Sigmoid colon (tissue), 7 donors: ENCODE measurements around the gene GRID1. TPM values are rescaled to one million over a fixed set of nuclear protein-coding genes. Genes with fewer than 3 reads are reported as not detected.

Experiments
- DNase-seq: peaks from one replicate; pipeline ENCODE4 v3.0.0-alpha.2; 2019
- H3K27ac ChIP-seq, 4 donors: fragments of 200-600 bp; sonication (generic); one replicate each; pipeline ENCODE4 v1.5.1; 2016 to 2019; ENCODE audit warnings: mild to moderate bottlenecking in 1 of 4
- H3K27me3 ChIP-seq, 3 donors: fragments of 200-600 bp; sonication (generic); one replicate each; pipeline ENCODE4 v1.5.1; 2019; ENCODE audit warnings: mild to moderate bottlenecking in 1 of 3
- H3K36me3 ChIP-seq, 4 donors: fragments of 200-600 bp; sonication (generic); one replicate each; pipeline ENCODE4 v1.5.1; 2016 to 2019
- H3K4me1 ChIP-seq, 4 donors: fragments of 200-600 bp; sonication (generic); one replicate each; pipeline ENCODE4 v1.5.1; 2017 to 2019
- H3K4me3 ChIP-seq, 4 donors: fragments of 200-600 bp; sonication (generic); one replicate each; pipeline ENCODE4 v1.5.1; 2017 to 2019; ENCODE audit warnings: mild to moderate bottlenecking in 2 of 4, moderate library complexity in 1 of 4
- H3K9me3 ChIP-seq, 4 donors: fragments of 200-600 bp in 3 of 4; sonication (generic) in 3 of 4; one replicate each; pipeline versions ENCODE4 v1.5.1 to v1.6.1; 2013 to 2019
- CTCF ChIP-seq, 4 experiments: fragments of 450-650 bp in 3 of 4; fragments of 200-600 bp in 1 of 4; IDR thresholded peaks; one replicate each; pipeline ENCODE4 v1.5.1; 2016 to 2019; ENCODE audit warnings: antibody characterized with exemption in 4 of 4, mild to moderate bottlenecking in 3 of 4, moderate library complexity in 2 of 4
- EP300 ChIP-seq, 4 donors: sonication (generic); formaldehyde crosslinking; IDR thresholded peaks; one replicate each; pipeline ENCODE4 v1.6.1; 2017; ENCODE audit warnings: antibody characterized with exemption in 4 of 4
- POLR2A ChIP-seq, 2 donors: fragments of 450-650 bp; IDR thresholded peaks; one replicate each; pipeline ENCODE4 v1.6.1; 2016; ENCODE audit warnings: antibody characterized with exemption in 2 of 2, mild to moderate bottlenecking in 2 of 2, moderate library complexity in 2 of 2
- POLR2AphosphoS5 ChIP-seq, 4 donors: sonication (generic); formaldehyde crosslinking; IDR thresholded peaks; one replicate each; pipeline ENCODE4 v1.6.1; 2017; ENCODE audit warnings: antibody characterized with exemption in 4 of 4
- WGBS, 2 donors: extraction: QIAGEN DNeasy Blood & Tissue Kit; methylation state at CpG; one replicate each; pipeline ENCODE4 v1.1.7; 2013; 5-methylcytosine and 5-hydroxymethylcytosine counted together
- intact Hi-C: fragments of 100-400 bp; cut with DNase I; formaldehyde crosslinking; loops from one replicate; pipeline ENCODE4 v1.15.1; 2023
- polyA plus RNA-seq, 3 donors: library from polyadenylated mRNA; stranded (reverse); fragments of 200-250 nt; gene quantifications; one replicate each; pipeline ENCODE4 v1.2.3, GENCODE V29; 2013
- total RNA-seq, 4 donors: library from RNA; depleted of rRNA; stranded (reverse); fragments of >200 nt; gene quantifications; one replicate each; pipeline ENCODE4 v1.1.0, GENCODE V29; 2016
- donor health status: healthy with polysubstance abuse.
- donor health status: Bipolar disorder and iron deficiency.
- donor health status: healthy.

GRID1 gene
- total and polyA plus RNA-seq, 7 donors = 0.66 to 4.7 (median 1.1) TPM; not detected in 2

GRCh38 chr10:85615556-85615955, 751.0 kb downstream of the GRID1 start:
- Histone ChIP-seq H3K36me3 (no peaks in the 10 kb centered on the region), H3K4me3 (no peak overlapping the region), H3K4me1 (no peaks in the 10 kb centered on the region), H3K27ac (no peak overlapping the region), H3K27me3 (no peaks in the 10 kb centered on the region), H3K9me3 (no peaks in the 10 kb centered on the region)
- TF ChIP-seq CTCF (IDR thresholded peaks at IDR 0.05) = no peak
- no peak for TF ChIP-seq EP300 (IDR thresholded peaks at IDR 0.05)
- TF ChIP-seq POLR2A (IDR thresholded peaks at IDR 0.05) = no peak
- no peak for TF ChIP-seq POLR2AphosphoS5 (IDR thresholded peaks at IDR 0.05)
- intact Hi-C loops = no loop called here
- no peak for DNase-seq
- 95 to 98% methylated on average over 4 of the region's 4 CpGs for WGBS, 2 donors

- no peak overlapping the region for H3K4me3 ChIP-seq
- 93 to 96% methylated on average over 2 of the region's 2 CpGs for WGBS, 2 donors
- no peak for DNase-seq
- H3K9me3 ChIP-seq = no peaks in the 10 kb centered on the region
- no peaks in the 10 kb centered on the region for H3K36me3 ChIP-seq
- TF ChIP-seq POLR2AphosphoS5 (IDR thresholded peaks at IDR 0.05) (no peak), POLR2A (IDR thresholded peaks at IDR 0.05) (no peak), CTCF (IDR thresholded peaks at IDR 0.05) (no peak), EP300 (IDR thresholded peaks at IDR 0.05) (no peak)
- H3K27me3 ChIP-seq = no peaks in the 10 kb centered on the region
- H3K27ac ChIP-seq = no peak overlapping the region
- intact Hi-C loops = no loop called here
- H3K4me1 ChIP-seq = no peaks in the 10 kb centered on the region
Observed at GRCh38 chr10:85614981-85615380, 751.6 kb downstream of the GRID1 start.

- H3K4me3 ChIP-seq = no peak overlapping the region
Observed at GRCh38 chr10:85614566-85614965, 752.0 kb downstream of the GRID1 start.

GRCh38 chr10:85613391-85613790, 753.2 kb downstream of the GRID1 start:
- no peak for TF ChIP-seq POLR2A (IDR thresholded peaks at IDR 0.05)
- no peak for TF ChIP-seq EP300 (IDR thresholded peaks at IDR 0.05)
- TF ChIP-seq CTCF (IDR thresholded peaks at IDR 0.05) = no peak
- no peak for TF ChIP-seq POLR2AphosphoS5 (IDR thresholded peaks at IDR 0.05)
- no peak overlapping the region for H3K4me3 ChIP-seq
- H3K36me3 ChIP-seq = no peaks in the 10 kb centered on the region
- intact Hi-C loops = no loop called here
- no peaks in the 10 kb centered on the region for H3K9me3 ChIP-seq
- no peak for DNase-seq
- no peak overlapping the region for H3K27ac ChIP-seq
- 95% methylated on average over 10 of the region's 10 CpGs for WGBS, 2 donors
- H3K27me3 ChIP-seq = no peaks in the 10 kb centered on the region
- no peaks in the 10 kb centered on the region for H3K4me1 ChIP-seq

More at GRCh38 chr10:85614566-85614965, 752.0 kb downstream of the GRID1 start:
- Histone ChIP-seq H3K36me3 (no peaks in the 10 kb centered on the region), H3K4me1 (no peaks in the 10 kb centered on the region), H3K9me3 (no peaks in the 10 kb centered on the region), H3K27me3 (no peaks in the 10 kb centered on the region), H3K27ac (no peak overlapping the region)
- DNase-seq = no peak
- TF ChIP-seq POLR2AphosphoS5 (IDR thresholded peaks at IDR 0.05) (no peak), EP300 (IDR thresholded peaks at IDR 0.05) (no peak), CTCF (IDR thresholded peaks at IDR 0.05) (no peak), POLR2A (IDR thresholded peaks at IDR 0.05) (no peak)
- 71 to 88% methylated on average over 2 of the region's 2 CpGs for WGBS, 2 donors
- intact Hi-C loops = no loop called here

GRCh38 chr10:85612833-85613232, 753.8 kb downstream of the GRID1 start:
- WGBS, 2 donors = 47 to 60% methylated on average over 6 of the region's 6 CpGs
- H3K36me3 ChIP-seq = no peaks in the 10 kb centered on the region
- DNase-seq = no peak
- intact Hi-C loops = no loop called here
- no peaks in the 10 kb centered on the region for H3K27me3 ChIP-seq
- H3K4me3 ChIP-seq = no peak overlapping the region
- TF ChIP-seq POLR2AphosphoS5 (IDR thresholded peaks at IDR 0.05) = no peak
- peak in 1 of 4 experiments; percentile 7 for TF ChIP-seq CTCF (IDR thresholded peaks at IDR 0.05)
- H3K9me3 ChIP-seq = no peaks in the 10 kb centered on the region
- no peak overlapping the region for H3K27ac ChIP-seq
- no peaks in the 10 kb centered on the region for H3K4me1 ChIP-seq
